NCI-H460 (cell line): ENCODE data around the gene TPMT. TPM values are rescaled to one million over a fixed set of nuclear protein-coding genes. Genes with fewer than 3 reads are reported as not detected.
"Not testable (repeated sequence)": the region's sequence is repeated elsewhere in the genome, so short reads cannot be mapped to it uniquely, and the experiment has no call there.

ENCODE experiments used
- DNase-seq: peaks from one replicate; pipeline ENCODE4 v3.0.0-alpha.2; 2016; ENCODE audit warnings: low read depth; ENCODE audit errors: extremely low read depth
- polyA plus RNA-seq: library from polyadenylated mRNA; depleted of rRNA; stranded (reverse); fragments of >200 nt; gene quantifications from 2 replicates; pipeline ENCODE4 v1.2.3, GENCODE V29; 2014; cell fraction: nucleus; rRNA removed
- total RNA-seq: library from RNA; depleted of rRNA; stranded (reverse); fragments of >200 nt; shearing (Covaris generic); gene quantifications from 2 replicates; pipeline ENCODE4 v1.2.3, GENCODE V29; 2014; rRNA removed

Gene TPMT
- 12.3 and 14.0 TPM in 2 replicates for total RNA-seq
- polyA plus RNA-seq = 5.5 and 5.8 TPM in 2 replicates

DNA sequence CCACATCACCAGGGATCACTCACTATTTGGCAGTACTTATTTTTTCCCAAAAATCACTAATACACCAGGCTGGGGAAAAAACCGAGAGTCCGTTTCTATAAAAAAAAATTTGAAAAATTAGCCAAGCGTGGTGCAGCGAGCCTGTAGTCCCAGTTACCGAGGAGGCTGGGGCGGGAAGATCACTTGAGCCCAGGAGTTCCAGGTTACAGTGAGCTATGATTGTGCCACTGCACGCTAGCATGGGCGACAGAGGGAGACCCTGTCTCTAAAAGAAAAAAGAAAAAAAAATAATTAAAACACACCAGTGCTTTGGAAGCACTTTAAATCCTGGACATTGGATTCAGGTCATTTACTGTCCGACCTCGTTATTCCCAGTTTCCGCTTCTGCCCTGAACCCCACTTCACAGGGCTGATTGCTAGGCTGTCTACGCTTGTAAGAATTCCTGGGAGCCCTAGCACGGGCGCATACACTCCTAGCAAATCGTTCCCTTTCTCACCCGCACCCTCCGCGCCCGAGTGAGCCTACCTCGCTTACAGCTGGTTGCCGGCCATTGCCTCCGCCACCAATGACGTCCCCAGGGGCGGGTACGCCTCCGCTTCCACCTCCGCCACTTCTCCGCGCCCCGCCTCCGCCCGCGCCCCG lies at the start of gene TPMT:
TPMT (minus strand) TSS at position 571 of the 643 bp plus-strand sequence. CDS start 5,950 bp downstream, outside the sequence.
- DNase-seq = no peak

DNA sequence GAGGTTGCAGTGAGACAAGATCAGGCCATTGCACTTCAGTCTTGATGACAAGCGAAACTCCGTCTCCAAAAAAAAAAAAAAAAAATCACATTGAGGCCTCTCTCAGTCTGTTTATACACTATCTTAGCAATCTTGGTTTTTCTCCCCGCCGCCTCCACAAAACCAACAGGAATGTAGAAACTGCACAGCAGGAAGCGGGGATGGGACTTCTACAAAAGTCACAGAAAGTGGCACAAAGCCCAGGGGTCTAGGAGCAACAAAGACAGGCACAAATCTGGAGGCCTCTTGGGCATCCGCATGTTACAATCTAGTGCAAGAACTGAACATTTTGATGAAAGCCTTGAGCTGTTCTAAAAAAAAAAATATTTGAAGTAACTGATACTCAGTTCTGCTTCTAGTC lies 48.9 kb upstream of the TPMT start:
- DNase-seq = no peak

GRCh38 chr6:18192026-18192425 lies 37.1 kb upstream of the TPMT start:
- DNase-seq = no peak

DNA sequence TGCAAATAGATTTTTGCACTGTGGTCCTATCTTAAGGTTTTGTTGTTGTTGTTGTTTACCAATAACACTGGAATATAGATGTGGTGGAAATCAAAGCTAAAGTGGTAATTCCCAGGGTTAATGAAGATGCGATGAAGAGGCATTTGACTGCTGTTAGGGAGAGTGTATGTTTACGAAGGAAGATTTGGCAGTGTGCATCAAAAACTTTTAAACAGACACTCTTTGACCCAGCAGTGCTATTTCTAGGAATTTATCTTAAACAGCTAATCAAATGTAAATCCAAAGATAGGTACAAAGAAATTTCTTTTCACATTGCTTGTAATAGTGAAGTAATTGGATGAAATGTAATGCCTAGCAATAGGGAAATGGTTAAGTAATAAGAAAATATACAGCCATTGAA lies 34.3 kb upstream of the TPMT start:
- DNase-seq = no peak

- DNase-seq = no peak
Observed at GRCh38 chr6:18187701-18188100, 32.8 kb upstream of the TPMT start.

- no peak for DNase-seq
Observed at GRCh38 chr6:18186540-18187250, 31.8 kb upstream of the TPMT start.

DNA sequence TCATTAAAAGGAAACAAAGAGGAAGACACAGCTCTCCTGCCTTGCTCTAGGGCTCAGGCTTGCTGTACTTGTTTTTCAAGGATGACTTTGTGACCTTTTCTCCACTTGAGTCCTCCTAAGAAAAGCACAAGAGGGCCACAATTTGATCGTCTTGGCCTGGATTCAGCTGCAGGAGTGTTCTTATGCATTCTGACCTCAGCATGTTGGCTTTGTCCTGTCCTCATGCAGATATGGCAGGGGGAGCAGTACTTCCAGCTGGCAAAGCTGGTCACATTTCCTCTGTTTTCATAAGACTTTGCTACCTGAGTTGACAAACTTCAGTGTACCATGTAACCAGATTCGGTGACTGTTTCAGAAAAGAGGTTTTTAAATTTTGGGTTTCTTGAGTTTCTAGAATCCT lies 31.2 kb upstream of the TPMT start:
- DNase-seq = no peak

GRCh38 chr6:18185624-18186023 lies 30.7 kb upstream of the TPMT start:
- DNase-seq = no peak

DNA sequence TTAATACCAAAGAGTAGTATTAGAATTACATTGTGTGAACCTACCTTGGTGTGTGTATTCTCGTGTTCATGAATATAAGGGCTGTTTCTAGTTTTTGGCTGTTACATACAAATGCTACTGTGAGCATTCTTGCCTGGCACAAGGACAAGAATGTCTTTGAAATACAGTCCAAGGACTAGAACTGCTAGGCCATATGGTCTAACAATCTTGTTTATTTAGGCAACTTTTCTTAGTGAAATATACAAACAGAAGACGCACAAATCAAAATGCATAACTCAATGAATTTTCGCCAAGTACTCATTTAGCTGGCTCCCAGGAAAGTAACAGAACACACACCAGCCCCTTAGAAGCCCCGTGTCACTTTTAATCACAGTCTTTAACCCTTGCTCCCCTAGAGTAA lies 28.9 kb upstream of the TPMT start:
- DNase-seq = no peak

- DNase-seq = no peak
Observed at GRCh38 chr6:18182568-18182967, 27.7 kb upstream of the TPMT start.

GRCh38 chr6:18179770-18180356 lies 25.0 kb upstream of the TPMT start:
- no peak for DNase-seq

GRCh38 chr6:18178960-18179615 lies 24.2 kb upstream of the TPMT start:
- no peak for DNase-seq

GRCh38 chr6:18177286-18177965 lies 22.5 kb upstream of the TPMT start:
- no peak for DNase-seq

- not testable (repeated sequence) for DNase-seq
Observed at GRCh38 chr6:18176198-18176597, 21.3 kb upstream of the TPMT start.

- no peak for DNase-seq
Observed at GRCh38 chr6:18171871-18172270, 17.0 kb upstream of the TPMT start.

GRCh38 chr6:18168264-18168663 lies 13.4 kb upstream of the TPMT start:
- no peak for DNase-seq

- no peak for DNase-seq
Observed at GRCh38 chr6:18166312-18167036, 11.6 kb upstream of the TPMT start.

- no peak for DNase-seq
Observed at GRCh38 chr6:18165751-18166150, 10.9 kb upstream of the TPMT start.

DNA sequence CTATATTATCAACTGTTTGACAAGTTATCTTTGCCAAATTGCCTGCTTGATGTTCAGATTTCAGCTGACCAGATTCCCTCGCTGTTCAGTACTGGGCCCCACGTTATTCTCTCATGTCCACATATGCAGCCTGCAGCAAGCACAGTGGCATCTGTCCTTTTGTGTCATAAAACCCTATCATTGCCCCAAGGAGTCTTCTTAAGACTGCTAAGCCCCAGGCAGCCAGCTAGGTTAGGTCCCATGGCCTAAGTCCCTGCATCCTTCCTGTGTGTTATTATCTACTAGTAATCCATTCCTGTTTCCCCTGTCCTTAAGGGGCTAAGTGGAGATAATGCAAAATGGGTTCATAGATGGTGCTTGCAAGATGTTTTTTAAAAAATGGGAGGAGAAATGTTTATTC lies 7.5 kb upstream of the TPMT start:
- no peak for DNase-seq

DNA sequence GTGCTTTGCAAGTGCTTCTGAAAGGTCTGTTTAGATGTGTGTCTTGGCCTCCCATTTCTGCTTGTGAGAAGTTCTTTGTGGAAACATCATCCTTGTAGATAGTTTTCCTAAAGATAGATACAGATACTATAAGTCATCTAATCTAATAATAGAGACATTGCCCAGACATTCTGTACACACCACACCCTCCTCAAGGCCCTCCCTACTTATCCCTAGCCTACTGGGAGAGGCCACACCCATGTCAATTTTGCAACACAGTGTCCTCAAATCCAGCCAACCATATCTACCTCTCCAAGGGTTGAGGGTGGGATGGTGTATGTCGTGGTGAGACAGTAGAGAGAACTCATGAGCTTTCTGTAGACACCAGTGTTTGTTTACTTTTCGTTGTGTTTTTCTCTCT lies 6.6 kb upstream of the TPMT start:
- DNase-seq = no peak
